CD4-positive, alpha-beta memory T cell (primary cell): Measurements from ENCODE around the gene CYP2U1. TPM values are rescaled to one million over a fixed set of nuclear protein-coding genes. Genes with fewer than 3 reads are reported as not detected.
"Not testable (repeated sequence)": the region's sequence is repeated elsewhere in the genome, so short reads cannot be mapped to it uniquely, and the experiment has no call there.

Source experiments
- CTCF ChIA-PET: fragments of 350-600 bp; sonication (Branson Sonifier 250); formaldehyde crosslinking; loops from one replicate; lab custom pipeline; 2021; ENCODE audit warnings: inconsistent platforms; ENCODE audit not compliant: partially characterized antibody; lab: Charles Lee
- POLR2A ChIA-PET: fragments of 350-600 bp; sonication (Branson Sonifier 250); formaldehyde crosslinking; loops from one replicate; lab custom pipeline; 2021; ENCODE audit not compliant: partially characterized antibody; lab: Charles Lee
- DNase-seq, 5 donors: peaks; one replicate each; pipeline versions ENCODE4 v3.0.0 to v3.0.0-alpha.2; 2020 to 2022; ENCODE audit warnings: mixed read lengths in 1 of 5
- H3K27ac ChIP-seq: one replicate; pipeline ENCODE4 v1.7.0; 2013; ENCODE audit warnings: low read depth, low read length
- H3K27me3 ChIP-seq: 2 replicates; pipeline ENCODE4 v1.7.0; 2013; ENCODE audit warnings: mild to moderate bottlenecking, low read length, moderate library complexity; ENCODE audit not compliant: insufficient read depth
- H3K36me3 ChIP-seq: 2 replicates; pipeline ENCODE4 v1.7.0; 2013; ENCODE audit warnings: mild to moderate bottlenecking, low read length, moderate library complexity; ENCODE audit not compliant: insufficient read depth
- H3K4me1 ChIP-seq: 2 replicates; pipeline ENCODE4 v1.7.0; 2013; ENCODE audit warnings: mild to moderate bottlenecking, low read length, moderate library complexity; ENCODE audit not compliant: insufficient read depth
- H3K4me3 ChIP-seq, 2 donors: one replicate each; pipeline ENCODE4 v1.7.0; 2013; ENCODE audit warnings: low read length in 2 of 2, mild to moderate bottlenecking in 1 of 2
- H3K9me3 ChIP-seq, 2 donors: one replicate each; pipeline ENCODE4 v1.7.0; 2013; ENCODE audit warnings: low read length in 2 of 2, control low read depth in 1 of 2; ENCODE audit not compliant: control insufficient read depth in 1 of 2
- H3K27ac Mint-ChIP-seq, 7 donors: one replicate each; pipeline ENCODE4 v1.8.0; 2020 to 2021; ENCODE audit warnings: mixed read lengths in 7 of 7, mild to moderate bottlenecking in 6 of 7, inconsistent platforms in 3 of 7, moderate library complexity in 3 of 7
- H3K27me3 Mint-ChIP-seq, 2 donors: one replicate each; pipeline ENCODE4 v1.8.0; 2020 to 2021; ENCODE audit warnings: mixed read lengths in 2 of 2
- H3K36me3 Mint-ChIP-seq, 2 donors: one replicate each; pipeline ENCODE4 v1.8.0; 2020 to 2021; ENCODE audit warnings: mixed read lengths in 2 of 2, inconsistent platforms in 1 of 2, mild to moderate bottlenecking in 1 of 2
- H3K4me1 Mint-ChIP-seq, 4 donors: one replicate each; pipeline ENCODE4 v1.8.0; 2020 to 2021; ENCODE audit warnings: mixed read lengths in 4 of 4, mild to moderate bottlenecking in 1 of 4
- H3K4me3 Mint-ChIP-seq, 8 donors: one replicate each; pipeline ENCODE4 v1.8.0; 2020 to 2021; ENCODE audit warnings: mixed read lengths in 8 of 8, mild to moderate bottlenecking in 7 of 8, moderate library complexity in 6 of 8, inconsistent platforms in 3 of 8
- H3K9me3 Mint-ChIP-seq, 8 donors: one replicate each; pipeline ENCODE4 v1.8.0; 2020 to 2021; ENCODE audit warnings: mixed read lengths in 8 of 8, mild to moderate bottlenecking in 5 of 8, inconsistent platforms in 3 of 8, moderate library complexity in 1 of 8
- intact Hi-C: fragments of 100-400 bp; cut with micrococcal nuclease; formaldehyde crosslinking; loops from one replicate; pipeline ENCODE4 v1.15.1; 2023
- polyA plus RNA-seq, 2 donors: library from polyadenylated mRNA; unstranded; fragments of 300-500 nt; fragmentation: Illumina TruSeq; gene quantifications; one replicate each; pipeline ENCODE4 v1.2.3, GENCODE V29; 2021
- total RNA-seq, 2 experiments: library from RNA; stranded (reverse); gene quantifications; one replicate each; pipeline ENCODE4 v1.2.3, GENCODE V29; 2021

The CYP2U1 gene
- total and polyA plus RNA-seq, 4 experiments from 2014 or later = 2.0 to 7.2 (median 5.3) TPM

DNA sequence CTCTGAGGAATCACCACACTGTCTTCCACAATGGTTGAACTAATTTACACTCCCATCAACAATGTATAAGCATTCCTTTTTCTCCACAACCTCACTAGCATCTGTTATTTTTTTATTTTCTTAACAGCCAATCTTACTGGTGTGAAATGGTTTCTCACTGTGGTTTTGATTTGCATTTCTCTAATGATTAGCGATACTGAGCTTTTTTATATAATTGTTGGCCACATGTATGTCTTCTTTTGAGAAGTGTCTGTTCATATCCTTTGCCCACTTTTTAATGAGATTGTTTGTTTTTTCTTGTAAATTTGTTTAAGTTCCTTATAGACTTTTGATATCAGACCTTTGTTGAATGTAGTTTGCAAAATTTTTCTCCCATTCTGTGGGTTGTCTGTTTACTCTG lies 36.6 kb downstream of the CYP2U1 start:
- intact Hi-C loops, DNase-seq, H3K9me3 ChIP-seq, H3K4me1 Mint-ChIP-seq, H3K27ac Mint-ChIP-seq, H3K27me3 ChIP-seq, H3K27me3 Mint-ChIP-seq, H3K36me3 ChIP-seq, H3K4me3 Mint-ChIP-seq, CTCF ChIA-PET, H3K9me3 Mint-ChIP-seq, POLR2A ChIA-PET, H3K4me1 ChIP-seq, H3K36me3 Mint-ChIP-seq, H3K27ac ChIP-seq, H3K4me3 ChIP-seq: not testable (repeated sequence)

DNA sequence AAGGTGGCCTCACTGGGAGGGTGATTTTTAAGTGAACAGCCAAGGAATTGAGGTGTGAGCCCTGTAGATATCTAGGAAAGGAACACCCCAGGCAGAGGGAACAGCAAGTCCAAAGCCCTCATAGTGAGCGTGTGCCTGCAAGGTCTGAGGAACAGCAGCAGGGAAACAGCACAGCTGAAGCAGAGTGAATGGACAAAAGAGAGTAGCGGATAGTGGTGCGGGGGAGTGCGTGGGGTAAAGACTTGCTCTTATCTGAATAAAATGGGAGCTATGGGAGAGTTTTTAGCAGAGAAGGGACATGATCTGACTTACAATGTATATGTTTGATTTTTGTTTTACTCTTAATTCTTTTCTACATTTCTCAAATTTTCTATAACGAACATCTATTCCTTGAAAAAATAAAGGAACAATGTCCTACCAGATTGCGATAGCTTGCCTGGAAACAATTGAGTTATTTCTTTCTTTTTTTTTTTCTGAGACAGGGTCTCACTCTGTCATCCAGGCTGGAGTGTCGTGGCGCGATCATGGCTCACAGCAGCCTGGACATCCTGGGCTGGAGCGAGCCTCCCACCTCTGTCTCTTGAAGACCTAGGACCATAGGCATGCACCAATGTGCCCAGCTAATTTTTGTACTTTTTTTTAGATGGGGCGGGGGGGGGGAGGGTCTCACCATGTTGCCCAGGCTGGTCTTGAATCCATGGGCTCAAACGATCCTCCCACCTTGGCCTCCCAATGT lies 38.9 kb downstream of the CYP2U1 start:
- Histone ChIP-seq H3K36me3 (no peaks in the 10 kb centered on the region), H3K27me3 (no peaks in the 10 kb centered on the region), H3K4me1 (no peaks in the 10 kb centered on the region), H3K27ac (no peak overlapping the region), H3K4me3 (no peak overlapping the region), H3K9me3 (no peaks in the 10 kb centered on the region)
- DNase-seq = no peak
- Mint-ChIP-seq H3K36me3 (no peaks in the 10 kb centered on the region), H3K27me3 (no peaks in the 10 kb centered on the region), H3K4me1 (no peaks in the 10 kb centered on the region), H3K27ac (no peak overlapping the region), H3K9me3 (peaks cover 0 to 9% (median 2%) of the 10 kb centered on the region in 8 donors), H3K4me3 (peak overlapping the region in 1 of 8 donors; percentile 22)
- intact Hi-C loops = no loop called here
- CTCF ChIA-PET = no interaction called here
- POLR2A ChIA-PET = no interaction called here

DNA sequence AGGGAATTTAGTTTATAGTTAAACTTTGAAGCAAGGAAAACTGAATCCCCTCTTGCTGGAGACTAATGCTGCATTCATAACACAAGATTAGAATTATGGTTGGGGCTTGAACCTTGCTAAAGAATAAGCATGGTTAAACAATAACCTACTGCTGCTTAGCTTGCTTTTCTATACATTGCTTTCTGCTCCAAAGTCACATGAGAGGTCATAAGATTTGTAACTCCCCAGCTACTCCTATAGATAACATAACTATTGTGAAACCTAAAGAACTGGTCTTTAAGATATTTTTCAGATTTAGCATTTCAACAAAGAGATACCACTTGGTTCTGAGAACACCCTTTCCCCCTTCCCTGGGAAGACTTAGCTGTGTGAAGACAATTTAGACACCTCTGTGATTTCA lies 41.3 kb downstream of the CYP2U1 start:
- Mint-ChIP-seq H3K4me1 (no peaks in the 10 kb centered on the region), H3K27ac (no peak overlapping the region), H3K36me3 (no peaks in the 10 kb centered on the region), H3K4me3 (no peak overlapping the region), H3K27me3 (peaks cover 0 to 2% of the 10 kb centered on the region in 2 donors), H3K9me3 (peaks cover 0 to 9% (median under 1%) of the 10 kb centered on the region in 8 donors)
- no peaks in the 10 kb centered on the region for H3K4me1 ChIP-seq
- ChIA-PET CTCF (no interaction called here), POLR2A (no interaction called here)
- no peak for DNase-seq
- H3K9me3 ChIP-seq = no peaks in the 10 kb centered on the region
- no peaks in the 10 kb centered on the region for H3K27me3 ChIP-seq
- no peaks in the 10 kb centered on the region for H3K36me3 ChIP-seq
- H3K4me3 ChIP-seq = no peak overlapping the region
- no peak overlapping the region for H3K27ac ChIP-seq
- intact Hi-C loops = no loop called here

DNA sequence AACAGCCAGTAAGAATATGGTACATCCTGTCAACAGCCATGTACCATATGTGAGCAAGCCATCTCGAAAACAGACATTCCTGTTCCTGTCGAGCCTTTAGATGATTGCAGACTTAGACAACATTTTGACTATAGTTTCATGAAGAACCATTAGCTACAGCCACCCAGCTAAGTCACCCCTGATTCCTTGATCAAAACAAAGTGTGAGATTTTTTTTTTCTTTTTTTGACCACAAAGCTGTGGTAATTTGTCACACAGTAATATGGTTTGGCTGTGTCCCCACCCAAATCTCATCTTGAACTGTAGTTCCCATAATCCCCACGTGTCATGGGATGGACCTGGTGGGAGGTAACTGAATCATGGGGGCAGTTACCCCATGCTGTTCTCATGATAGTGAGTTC lies 43.2 kb downstream of the CYP2U1 start:
- Mint-ChIP-seq H3K4me1 (no peaks in the 10 kb centered on the region), H3K27ac (no peak overlapping the region), H3K27me3 (peaks cover 0 to 2% of the 10 kb centered on the region in 2 donors), H3K36me3 (no peaks in the 10 kb centered on the region), H3K9me3 (peaks cover 0 to 5% (median under 1%) of the 10 kb centered on the region in 8 donors), H3K4me3 (no peak overlapping the region)
- no peak for DNase-seq
- H3K36me3 ChIP-seq = no peaks in the 10 kb centered on the region
- no peaks in the 10 kb centered on the region for H3K27me3 ChIP-seq
- H3K27ac ChIP-seq = no peak overlapping the region
- H3K9me3 ChIP-seq = no peaks in the 10 kb centered on the region
- ChIA-PET POLR2A (no interaction called here), CTCF (interaction anchor here (1.0 kb wide), 1 partner anchor 44 kb away, joined by 5 read pairs; no protein-coding TSS in a partner anchor)
- intact Hi-C loops = no loop called here
- H3K4me3 ChIP-seq = no peak overlapping the region
- H3K4me1 ChIP-seq = no peaks in the 10 kb centered on the region

DNA sequence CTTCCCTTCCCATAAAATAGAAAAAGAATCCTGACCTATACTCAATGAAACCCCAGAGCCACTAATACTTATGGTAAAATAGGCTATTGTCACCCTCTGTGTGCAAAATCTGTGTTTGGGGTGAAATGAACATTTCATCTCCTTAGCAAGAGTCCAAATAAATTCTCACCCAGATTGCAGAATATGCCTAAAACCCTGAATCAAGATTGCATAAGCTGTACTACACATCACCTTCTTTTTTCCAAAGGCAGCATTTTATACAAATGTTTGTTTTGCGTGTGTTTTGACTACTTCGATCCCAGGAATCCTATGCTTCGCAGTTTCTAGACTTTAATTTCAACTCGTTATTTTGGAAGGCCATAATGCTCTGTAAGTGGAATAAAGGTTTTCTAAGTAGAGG lies 46.1 kb downstream of the CYP2U1 start:
- H3K9me3 ChIP-seq = no peaks in the 10 kb centered on the region
- DNase-seq = no peak
- intact Hi-C loops = no loop called here
- H3K27me3 Mint-ChIP-seq = peaks cover 0 to 2% of the 10 kb centered on the region in 2 donors
- no peaks in the 10 kb centered on the region for H3K4me1 Mint-ChIP-seq
- no peaks in the 10 kb centered on the region for H3K4me1 ChIP-seq
- H3K36me3 Mint-ChIP-seq = peaks cover 0 to 4% of the 10 kb centered on the region in 2 donors
- ChIA-PET POLR2A (no interaction called here), CTCF (interaction anchor here (1.3 kb wide), 1 partner anchor 13 kb away, joined by 3 read pairs; no protein-coding TSS in a partner anchor)
- H3K9me3 Mint-ChIP-seq = peaks cover 0 to 9% (median 4%) of the 10 kb centered on the region in 8 donors
- no peaks in the 10 kb centered on the region for H3K36me3 ChIP-seq
- H3K4me3 ChIP-seq = no peak overlapping the region
- H3K4me3 Mint-ChIP-seq = no peak overlapping the region
- no peak overlapping the region for H3K27ac Mint-ChIP-seq
- no peaks in the 10 kb centered on the region for H3K27me3 ChIP-seq
- H3K27ac ChIP-seq = no peak overlapping the region

DNA sequence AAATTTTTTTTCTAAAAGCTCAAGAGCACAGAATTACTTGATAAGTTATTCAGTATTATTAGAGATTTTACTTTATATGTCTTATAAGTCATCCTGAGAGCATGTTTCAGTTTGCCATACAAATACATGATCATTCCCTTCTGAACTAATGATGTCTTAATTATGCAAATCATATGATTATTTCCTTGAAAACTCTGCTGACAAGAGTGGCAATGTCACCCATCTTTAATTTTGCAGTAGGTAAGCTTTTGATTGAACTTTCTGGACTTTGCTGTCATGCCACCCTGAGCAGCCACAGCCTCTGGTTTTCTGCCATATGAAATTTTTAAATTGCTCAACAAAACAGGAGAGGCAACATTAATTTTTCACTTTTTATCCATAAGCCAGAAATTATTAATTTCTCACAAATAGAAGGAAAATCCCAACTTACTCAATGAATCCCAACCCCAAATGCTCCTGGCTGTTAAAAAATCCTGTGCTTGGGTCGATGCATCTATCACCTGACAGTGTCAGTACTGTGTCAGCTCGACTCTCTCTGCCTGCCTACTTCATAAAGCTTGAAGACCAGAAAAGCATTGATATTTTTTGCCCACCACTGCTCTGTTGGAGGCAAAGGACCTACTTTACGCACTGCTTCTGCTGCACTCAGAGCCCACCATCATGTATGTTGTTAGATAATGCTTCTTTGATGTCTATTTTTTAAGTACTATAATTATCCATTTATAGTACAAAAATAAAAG lies 46.8 kb downstream of the CYP2U1 start:
- H3K36me3 ChIP-seq = no peaks in the 10 kb centered on the region
- CTCF ChIA-PET = interaction anchor here (1.3 kb wide), 1 partner anchor 13 kb away, joined by 3 read pairs; no protein-coding TSS in a partner anchor
- no peaks in the 10 kb centered on the region for H3K9me3 ChIP-seq
- no peaks in the 10 kb centered on the region for H3K4me1 Mint-ChIP-seq
- intact Hi-C loops = no loop called here
- H3K4me3 Mint-ChIP-seq = no peak overlapping the region
- DNase-seq = no peak
- POLR2A ChIA-PET = no interaction called here
- no peaks in the 10 kb centered on the region for H3K4me1 ChIP-seq
- no peaks in the 10 kb centered on the region for H3K27me3 ChIP-seq
- peaks cover 0 to 4% of the 10 kb centered on the region in 2 donors for H3K36me3 Mint-ChIP-seq
- H3K27me3 Mint-ChIP-seq = peaks cover 0 to 2% of the 10 kb centered on the region in 2 donors
- H3K27ac ChIP-seq = no peak overlapping the region
- H3K9me3 Mint-ChIP-seq = peaks cover 0 to 9% (median 4%) of the 10 kb centered on the region in 8 donors
- H3K4me3 ChIP-seq = no peak overlapping the region
- H3K27ac Mint-ChIP-seq = no peak overlapping the region

DNA sequence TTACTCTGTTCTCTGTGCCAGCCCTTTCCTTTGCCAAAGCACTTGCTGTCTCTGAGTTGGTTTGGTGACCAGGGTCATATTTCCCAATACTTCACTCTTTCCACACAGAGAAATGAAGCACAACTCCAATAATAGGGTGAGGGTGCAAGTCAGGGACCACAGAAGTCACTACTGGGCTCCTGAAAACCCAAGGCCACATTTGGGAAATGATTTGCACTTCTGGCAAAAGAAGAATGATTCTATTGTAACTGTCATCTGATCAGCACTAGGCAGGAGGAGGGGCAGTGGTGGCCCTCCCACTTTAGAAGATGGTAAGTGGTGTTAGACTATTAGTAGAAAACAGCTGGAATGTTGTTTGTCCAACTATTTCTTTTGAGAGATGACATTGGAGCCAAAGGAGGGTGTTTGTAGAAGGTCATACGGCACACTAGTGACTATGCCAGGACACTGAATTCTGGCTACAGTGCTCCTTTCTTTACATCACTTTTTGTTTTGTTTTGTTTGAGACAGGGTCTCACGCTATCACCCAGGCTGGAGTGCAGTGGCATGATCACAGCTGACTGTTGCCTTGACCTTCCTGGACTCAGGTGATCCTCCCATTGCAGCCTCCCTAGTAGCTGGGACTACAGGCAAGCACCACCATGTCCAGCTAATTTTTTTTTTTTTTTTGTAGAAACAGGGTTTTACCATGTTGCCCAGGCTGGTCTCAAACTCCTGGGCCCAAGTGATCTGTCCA lies 47.5 kb downstream of the CYP2U1 start:
- Histone ChIP-seq H3K36me3 (no peaks in the 10 kb centered on the region), H3K27ac (no peak overlapping the region), H3K4me3 (no peak overlapping the region), H3K27me3 (no peaks in the 10 kb centered on the region), H3K9me3 (no peaks in the 10 kb centered on the region), H3K4me1 (no peaks in the 10 kb centered on the region)
- ChIA-PET POLR2A (no interaction called here), CTCF (no interaction called here)
- Mint-ChIP-seq H3K4me3 (no peak overlapping the region), H3K27ac (no peak overlapping the region), H3K4me1 (no peaks in the 10 kb centered on the region), H3K36me3 (peaks cover 0 to 4% of the 10 kb centered on the region in 2 donors), H3K27me3 (peaks cover 0 to 2% of the 10 kb centered on the region in 2 donors), H3K9me3 (peaks cover 0 to 9% (median 3%) of the 10 kb centered on the region in 8 donors)
- no peak for DNase-seq
- intact Hi-C loops = no loop called here
